Measurements from ENCODE around the gene ANO1.

GRCh38 chr11:70153133-70153727 lies 75.1 kb downstream of the ANO1 start:
- no peak for TF ChIP-seq EP300 (IDR thresholded peaks at IDR 0.05; ENCODE audit: borderline replicate concordance in 1 of 2, low read depth in 1 of 2, low read length in 1 of 2)
- TF ChIP-seq IRF3 (IDR thresholded peaks at IDR 0.05; ENCODE audit: low read depth, low read length): no peak
